A673 (cell line): ENCODE data around the gene SLF2. TPM values are rescaled to one million over a fixed set of nuclear protein-coding genes. Genes with fewer than 3 reads are reported as not detected.

Source experiments
- BruUV-seq: library from RNA; stranded (reverse); fragments of 400-500 nt; replicated peaks from 2 replicates; lab custom pipeline; 2021; lab: Mats Ljungman, UMichigan
- CTCF ChIA-PET: fragments of 300-600 bp; sonication (Branson Sonifier 250); formaldehyde crosslinking; loops from one replicate; lab custom pipeline; 2022; ENCODE audit warnings: antibody characterized with exemption; lab: Charles Lee
- POLR2A ChIA-PET: fragments of 300-600 bp; sonication (Branson Sonifier 250); formaldehyde crosslinking; loops from one replicate; lab custom pipeline; 2022; ENCODE audit warnings: antibody characterized with exemption; ENCODE audit not compliant: low non-redundant PET; lab: Charles Lee
- DNase-seq: peaks from one replicate; pipeline ENCODE4 v3.0.0-alpha.2; 2015; ENCODE audit warnings: low spot score
- H3K27ac ChIP-seq: fragments of 200-600 bp; sonication (generic); 2 replicates; pipeline ENCODE4 v1.5.1; 2016; ENCODE audit warnings: mixed run types, low read depth, mild to moderate bottlenecking, mixed read lengths, antibody characterized with exemption, low read length; ENCODE audit not compliant: poor library complexity, severe bottlenecking
- H3K27me3 ChIP-seq: fragments of 200-600 bp; sonication (generic); replicated peaks from 2 replicates; pipeline ENCODE4 v1.6.1; 2017; ENCODE audit warnings: mixed run types, low read depth, mild to moderate bottlenecking, mixed read lengths, antibody characterized with exemption, low read length; ENCODE audit not compliant: insufficient read depth, poor library complexity
- H3K36me3 ChIP-seq: fragments of 200-600 bp; sonication (generic); 2 replicates; pipeline ENCODE4 v1.6.1; 2016; ENCODE audit warnings: mixed run types, mild to moderate bottlenecking, mixed read lengths, antibody characterized with exemption, low read length; ENCODE audit not compliant: insufficient read depth, poor library complexity, severe bottlenecking
- H3K4me1 ChIP-seq: fragments of 200-600 bp; sonication (generic); 2 replicates; pipeline ENCODE4 v1.6.1; 2017; ENCODE audit warnings: mixed run types, mild to moderate bottlenecking, mixed read lengths, antibody characterized with exemption, low read length; ENCODE audit not compliant: insufficient read depth, poor library complexity, severe bottlenecking
- H3K4me3 ChIP-seq: fragments of 200-600 bp; sonication (generic); 2 replicates; pipeline ENCODE4 v1.5.1; 2016; ENCODE audit warnings: low read depth, mixed run types, mild to moderate bottlenecking, mixed read lengths, low read length; ENCODE audit not compliant: poor library complexity, severe bottlenecking
- H3K9me3 ChIP-seq: fragments of 200-600 bp; sonication (generic); 2 replicates; pipeline ENCODE4 v1.6.1; 2016; ENCODE audit warnings: mixed run types, low read depth, mild to moderate bottlenecking, mixed read lengths, antibody characterized with exemption, low read length; ENCODE audit not compliant: poor library complexity, severe bottlenecking
- EZH2 ChIP-seq: fragments of 200-600 bp; sonication (generic); IDR thresholded peaks from 2 replicates; pipeline ENCODE4 v1.6.1; 2017; ENCODE audit warnings: borderline replicate concordance, low read depth, mild to moderate bottlenecking, mixed read lengths, antibody characterized with exemption, low read length; ENCODE audit not compliant: poor library complexity, severe bottlenecking
- intact Hi-C: fragments of 100-400 bp; cut with micrococcal nuclease; formaldehyde crosslinking; loops from one replicate; pipeline ENCODE4 v1.10.0; 2022; ENCODE audit not compliant: unreplicated experiment
- total RNA-seq: library from RNA; stranded (reverse); gene quantifications from 2 replicates; pipeline ENCODE4 v1.2.3, GENCODE V29; 2021
- TF ChIP-seq, protein P1 (sequence below): fragments of 300-800, 200-600 bp; sonication (generic); conservative IDR thresholded peaks from 2 replicates; pipeline ENCODE4 v1.5.1; 2017; ENCODE audit warnings: low read depth, mild to moderate bottlenecking, antibody characterized with exemption, low read length, moderate library complexity, mixed read lengths

The SLF2 gene
- total RNA-seq, 1 experiment from 2014 or later: 39.4 TPM

DNA sequence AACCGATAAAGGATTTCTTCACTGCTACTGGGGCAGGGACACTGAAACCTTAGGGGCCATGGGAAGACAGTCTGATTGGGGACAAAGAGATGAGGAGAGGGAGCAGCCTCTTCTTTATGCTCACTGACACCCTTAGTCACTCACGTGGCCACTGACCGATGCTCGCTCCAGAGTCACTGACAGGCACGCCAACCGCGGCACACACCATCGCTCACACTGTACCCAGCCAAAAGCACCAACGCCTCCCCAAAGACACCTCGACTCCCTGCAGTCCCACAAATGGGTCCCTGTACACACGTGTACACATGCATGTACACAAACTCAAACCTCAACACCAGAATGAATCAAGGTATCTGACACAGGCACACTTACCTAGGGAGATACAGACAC lies 35.3 kb upstream of the SLF2 start:
- H3K4me3 ChIP-seq: no peak overlapping the region
- ChIA-PET CTCF (interaction anchor here (2.3 kb wide), 1 partner anchor 134 kb away, joined by 9 read pairs; no protein-coding TSS in a partner anchor), POLR2A (no interaction called here)
- no peaks in the 10 kb centered on the region for H3K9me3 ChIP-seq
- DNase-seq: no peak
- H3K27ac ChIP-seq: no peak overlapping the region
- no peak for TF ChIP-seq EZH2
- TF ChIP-seq, protein P1, sequence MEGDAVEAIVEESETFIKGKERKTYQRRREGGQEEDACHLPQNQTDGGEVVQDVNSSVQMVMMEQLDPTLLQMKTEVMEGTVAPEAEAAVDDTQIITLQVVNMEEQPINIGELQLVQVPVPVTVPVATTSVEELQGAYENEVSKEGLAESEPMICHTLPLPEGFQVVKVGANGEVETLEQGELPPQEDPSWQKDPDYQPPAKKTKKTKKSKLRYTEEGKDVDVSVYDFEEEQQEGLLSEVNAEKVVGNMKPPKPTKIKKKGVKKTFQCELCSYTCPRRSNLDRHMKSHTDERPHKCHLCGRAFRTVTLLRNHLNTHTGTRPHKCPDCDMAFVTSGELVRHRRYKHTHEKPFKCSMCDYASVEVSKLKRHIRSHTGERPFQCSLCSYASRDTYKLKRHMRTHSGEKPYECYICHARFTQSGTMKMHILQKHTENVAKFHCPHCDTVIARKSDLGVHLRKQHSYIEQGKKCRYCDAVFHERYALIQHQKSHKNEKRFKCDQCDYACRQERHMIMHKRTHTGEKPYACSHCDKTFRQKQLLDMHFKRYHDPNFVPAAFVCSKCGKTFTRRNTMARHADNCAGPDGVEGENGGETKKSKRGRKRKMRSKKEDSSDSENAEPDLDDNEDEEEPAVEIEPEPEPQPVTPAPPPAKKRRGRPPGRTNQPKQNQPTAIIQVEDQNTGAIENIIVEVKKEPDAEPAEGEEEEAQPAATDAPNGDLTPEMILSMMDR: no peak
- no TSS peak for BruUV-seq
- no peaks in the 10 kb centered on the region for H3K36me3 ChIP-seq
- peaks cover 3% of the 10 kb centered on the region for H3K27me3 ChIP-seq
- peaks cover 6% of the 10 kb centered on the region for H3K4me1 ChIP-seq
- intact Hi-C loops: loop anchor here (10.0 kb wide), 1 partner anchor 443 kb away; no protein-coding TSS in a partner anchor

- peaks cover 3% of the 10 kb centered on the region for H3K27me3 ChIP-seq
- no peaks in the 10 kb centered on the region for H3K36me3 ChIP-seq
- CTCF ChIA-PET: interaction anchor here (0.6 to 2.3 kb wide), 20 partner anchors 9 to 441 kb away, joined by 3 to 30 read pairs (median 4); partner anchors contain the start of genes HIF1AN and SLF2
- no TSS peak for BruUV-seq
- intact Hi-C loops: loop anchor here (2.0 to 10.0 kb wide), 2 partner anchors 316 to 444 kb away; no protein-coding TSS in a partner anchor
- POLR2A ChIA-PET: no interaction called here
- peaks cover 6% of the 10 kb centered on the region for H3K4me1 ChIP-seq
- DNase-seq: peak; percentile 84
- H3K27ac ChIP-seq: no peak overlapping the region
- no peak for TF ChIP-seq EZH2
- TF ChIP-seq, protein P1: peak; percentile 81
- H3K9me3 ChIP-seq: no peaks in the 10 kb centered on the region
- no peak overlapping the region for H3K4me3 ChIP-seq
Measured at GRCh38 chr10:100878291-100878910, 34.4 kb upstream of the SLF2 start.

DNA sequence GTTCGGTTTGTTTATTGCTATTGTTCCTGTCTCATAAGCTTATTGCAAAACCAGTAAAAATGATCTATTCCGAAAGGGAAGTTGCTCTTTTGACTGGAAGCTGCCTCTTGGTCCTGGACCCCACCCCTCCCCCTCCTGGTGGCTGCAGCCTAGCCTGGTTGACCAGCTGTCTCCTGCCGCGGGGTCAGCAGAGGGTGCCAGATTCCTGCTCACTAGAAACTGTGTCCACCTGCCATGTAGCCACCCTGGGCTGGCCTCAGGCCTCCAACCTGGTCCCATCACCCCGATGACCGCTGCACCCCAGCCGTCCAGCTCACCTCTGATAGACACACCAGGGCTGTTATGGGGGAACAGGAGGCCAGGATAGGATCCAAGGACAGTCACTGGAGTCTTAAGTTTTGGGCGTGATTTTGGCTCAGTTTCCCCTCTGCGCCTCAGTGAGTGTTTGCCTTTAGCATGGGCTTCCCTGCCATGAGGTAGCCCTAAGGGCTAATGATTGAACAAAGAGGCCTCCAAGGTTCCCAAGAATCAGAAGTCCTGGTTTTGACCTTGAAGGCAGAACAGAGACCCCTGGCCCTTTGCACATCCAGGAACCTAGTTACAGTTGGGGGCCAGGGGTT lies 32.9 kb upstream of the SLF2 start:
- peaks cover 6% of the 10 kb centered on the region for H3K4me1 ChIP-seq
- H3K9me3 ChIP-seq: no peaks in the 10 kb centered on the region
- intact Hi-C loops: loop anchor here (2.0 to 10.0 kb wide), 2 partner anchors 317 to 445 kb away; no protein-coding TSS in a partner anchor
- H3K4me3 ChIP-seq: no peak overlapping the region
- ChIA-PET POLR2A (no interaction called here), CTCF (interaction anchor here (1.8 kb wide), 1 partner anchor 326 kb away, joined by 4 read pairs; no protein-coding TSS in a partner anchor)
- TF ChIP-seq, protein P1: no peak
- TF ChIP-seq EZH2: no peak
- no peaks in the 10 kb centered on the region for H3K27me3 ChIP-seq
- BruUV-seq: no TSS peak
- H3K36me3 ChIP-seq: no peaks in the 10 kb centered on the region
- H3K27ac ChIP-seq: no peak overlapping the region
- DNase-seq: no peak
